Measurements from ENCODE around the gene FXYD1.

FXYD1 gene

DNA sequence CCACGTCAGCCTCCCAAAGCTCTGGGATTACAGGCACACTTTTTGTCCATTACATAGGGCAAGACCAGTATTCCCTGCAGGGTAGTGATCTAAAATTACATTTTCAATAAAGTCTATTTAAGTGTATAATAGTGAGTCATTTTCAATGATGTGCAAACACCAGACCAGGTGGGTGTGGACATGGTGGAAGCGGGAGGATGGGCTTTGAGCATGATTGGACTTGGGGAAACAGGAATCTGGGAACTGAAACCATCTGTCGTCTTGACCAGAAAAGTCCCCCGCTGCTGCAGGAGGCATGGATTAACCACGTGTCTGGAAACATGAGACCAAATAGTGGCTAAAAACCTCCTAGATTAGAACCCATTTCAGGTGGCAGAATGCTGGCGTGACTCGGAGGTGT is 18.1 kb upstream of the FXYD1 start:
- H3K4me3 ChIP-seq (ENCODE audit: low read length, poor library complexity, severe bottlenecking): no peak overlapping the region

DNA sequence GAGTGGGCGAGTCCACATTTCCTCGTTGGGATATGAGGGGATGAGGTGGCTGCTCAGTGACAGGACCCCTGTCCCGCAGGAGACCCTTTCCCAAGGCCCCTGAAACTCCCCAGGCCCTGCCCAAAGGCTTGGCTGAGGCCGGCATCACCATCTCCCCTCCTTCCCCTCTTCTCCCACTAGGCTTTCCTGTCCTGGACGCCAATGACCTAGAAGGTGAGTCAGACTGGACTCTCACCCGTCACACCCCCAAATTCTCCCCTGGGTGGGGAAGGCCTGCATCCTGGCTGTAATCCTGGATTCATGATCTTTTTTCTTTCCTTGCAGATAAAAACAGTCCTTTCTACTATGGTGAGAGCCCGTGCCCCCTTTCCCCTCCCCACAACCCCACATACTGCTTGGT is 17.7 kb upstream of the FXYD1 start:
- no peaks in the 10 kb centered on the region for H3K9me2 ChIP-seq (replicated peaks; ENCODE audit: low read depth, low read length)
- no peaks in the 10 kb centered on the region for H3K79me2 ChIP-seq (ENCODE audit: insufficient read depth, low read length)
- H3K9me3 ChIP-seq (ENCODE audit: insufficient read depth, low read depth, low read length): no peaks in the 10 kb centered on the region
- no peaks in the 10 kb centered on the region for H3F3A ChIP-seq (ENCODE audit: low read depth)
- no peak for TF ChIP-seq EZH2phosphoT487 (IDR thresholded peaks at IDR 0.05; ENCODE audit: borderline replicate concordance)
- TF ChIP-seq, protein P1, sequence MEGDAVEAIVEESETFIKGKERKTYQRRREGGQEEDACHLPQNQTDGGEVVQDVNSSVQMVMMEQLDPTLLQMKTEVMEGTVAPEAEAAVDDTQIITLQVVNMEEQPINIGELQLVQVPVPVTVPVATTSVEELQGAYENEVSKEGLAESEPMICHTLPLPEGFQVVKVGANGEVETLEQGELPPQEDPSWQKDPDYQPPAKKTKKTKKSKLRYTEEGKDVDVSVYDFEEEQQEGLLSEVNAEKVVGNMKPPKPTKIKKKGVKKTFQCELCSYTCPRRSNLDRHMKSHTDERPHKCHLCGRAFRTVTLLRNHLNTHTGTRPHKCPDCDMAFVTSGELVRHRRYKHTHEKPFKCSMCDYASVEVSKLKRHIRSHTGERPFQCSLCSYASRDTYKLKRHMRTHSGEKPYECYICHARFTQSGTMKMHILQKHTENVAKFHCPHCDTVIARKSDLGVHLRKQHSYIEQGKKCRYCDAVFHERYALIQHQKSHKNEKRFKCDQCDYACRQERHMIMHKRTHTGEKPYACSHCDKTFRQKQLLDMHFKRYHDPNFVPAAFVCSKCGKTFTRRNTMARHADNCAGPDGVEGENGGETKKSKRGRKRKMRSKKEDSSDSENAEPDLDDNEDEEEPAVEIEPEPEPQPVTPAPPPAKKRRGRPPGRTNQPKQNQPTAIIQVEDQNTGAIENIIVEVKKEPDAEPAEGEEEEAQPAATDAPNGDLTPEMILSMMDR (conservative IDR thresholded peaks at IDR 0.05; ENCODE audit: low read length): no peak
- no peaks in the 10 kb centered on the region for H4K20me1 ChIP-seq (ENCODE audit: insufficient read depth, low read length, poor library complexity, severe bottlenecking)
- no peaks in the 10 kb centered on the region for H3K4me1 ChIP-seq (ENCODE audit: insufficient read depth, low read length, poor library complexity, severe bottlenecking)
- H3K36me3 ChIP-seq (ENCODE audit: insufficient read depth, low read length): no peaks in the 10 kb centered on the region
- H3K9ac ChIP-seq (ENCODE audit: low read depth, low read length, poor library complexity, severe bottlenecking): no peak overlapping the region
- H3K27me3 ChIP-seq (ENCODE audit: insufficient read depth, low read length, poor library complexity, severe bottlenecking): no peaks in the 10 kb centered on the region
- H3K4me2 ChIP-seq (ENCODE audit: low read depth, low read length, poor library complexity, severe bottlenecking): no peak overlapping the region
- no peak overlapping the region for H2AFZ ChIP-seq (ENCODE audit: low read length)
- no peak overlapping the region for H3K4me3 ChIP-seq (ENCODE audit: low read length, poor library complexity, severe bottlenecking)

More for the DNA sequence above, 18.1 kb upstream of the FXYD1 start:
- H3K27me3 ChIP-seq (ENCODE audit: insufficient read depth, low read length, poor library complexity, severe bottlenecking): no peaks in the 10 kb centered on the region
- no peaks in the 10 kb centered on the region for H3K79me2 ChIP-seq (ENCODE audit: insufficient read depth, low read length)
- no peak overlapping the region for H3K9ac ChIP-seq (ENCODE audit: low read depth, low read length, poor library complexity, severe bottlenecking)
- no peaks in the 10 kb centered on the region for H3K4me1 ChIP-seq (ENCODE audit: insufficient read depth, low read length, poor library complexity, severe bottlenecking)
- H4K20me1 ChIP-seq (ENCODE audit: insufficient read depth, low read length, poor library complexity, severe bottlenecking): no peaks in the 10 kb centered on the region
- no peak overlapping the region for H2AFZ ChIP-seq (ENCODE audit: low read length)
- H3K9me2 ChIP-seq (replicated peaks; ENCODE audit: low read depth, low read length): no peaks in the 10 kb centered on the region
- TF ChIP-seq, protein P1 (conservative IDR thresholded peaks at IDR 0.05; ENCODE audit: low read length): no peak
- TF ChIP-seq EZH2phosphoT487 (IDR thresholded peaks at IDR 0.05; ENCODE audit: borderline replicate concordance): no peak
- H3K9me3 ChIP-seq (ENCODE audit: insufficient read depth, low read depth, low read length): no peaks in the 10 kb centered on the region
- H3K4me2 ChIP-seq (ENCODE audit: low read depth, low read length, poor library complexity, severe bottlenecking): no peak overlapping the region
- no peaks in the 10 kb centered on the region for H3K36me3 ChIP-seq (ENCODE audit: insufficient read depth, low read length)
- no peaks in the 10 kb centered on the region for H3F3A ChIP-seq (ENCODE audit: low read depth)

DNA sequence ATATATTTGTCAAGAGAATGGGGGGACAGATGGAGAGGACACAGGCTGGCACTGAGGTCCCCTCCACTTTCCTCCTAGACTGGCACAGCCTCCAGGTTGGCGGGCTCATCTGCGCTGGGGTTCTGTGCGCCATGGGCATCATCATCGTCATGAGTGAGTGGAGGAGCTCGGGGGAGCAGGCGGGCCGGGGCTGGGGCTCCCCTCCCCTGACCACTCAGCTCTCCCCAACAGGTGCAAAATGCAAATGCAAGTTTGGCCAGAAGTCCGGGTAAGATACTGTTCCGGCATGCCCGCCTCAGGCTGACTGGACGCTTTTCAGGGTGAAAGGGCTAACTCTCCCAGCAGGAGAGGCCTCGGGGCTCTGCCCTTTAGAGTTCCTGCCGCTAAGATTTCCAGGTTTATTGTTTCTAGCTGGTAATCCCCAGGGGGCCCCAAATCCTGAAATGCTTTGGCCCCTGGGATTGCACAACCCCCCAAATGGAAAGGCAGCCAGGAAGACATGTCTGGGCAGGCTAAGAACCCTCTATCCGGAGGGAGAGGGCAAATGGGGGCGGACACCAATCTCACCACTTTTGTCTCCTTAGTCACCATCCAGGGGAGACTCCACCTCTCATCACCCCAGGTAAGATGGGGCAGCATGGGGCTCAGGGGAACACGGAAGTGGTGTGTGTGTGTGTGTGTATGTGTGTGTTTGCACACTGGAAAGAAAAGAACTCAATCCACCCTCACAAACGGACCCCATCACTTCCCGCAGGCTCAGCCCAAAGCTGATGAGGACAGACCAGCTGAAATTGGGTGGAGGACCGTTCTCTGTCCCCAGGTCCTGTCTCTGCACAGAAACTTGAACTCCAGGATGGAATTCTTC is 15.7 kb upstream of the FXYD1 start:
- Histone ChIP-seq H3K4me1 (ENCODE audit: insufficient read depth, low read length, poor library complexity, severe bottlenecking) (no peaks in the 10 kb centered on the region), H3K9me3 (ENCODE audit: insufficient read depth, low read depth, low read length) (no peaks in the 10 kb centered on the region), H2AFZ (ENCODE audit: low read length) (no peak overlapping the region), H4K20me1 (ENCODE audit: insufficient read depth, low read length, poor library complexity, severe bottlenecking) (no peaks in the 10 kb centered on the region), H3F3A (ENCODE audit: low read depth) (no peaks in the 10 kb centered on the region), H3K4me2 (ENCODE audit: low read depth, low read length, poor library complexity, severe bottlenecking) (no peak overlapping the region), H3K27me3 (ENCODE audit: insufficient read depth, low read length, poor library complexity, severe bottlenecking) (no peaks in the 10 kb centered on the region), H3K9ac (ENCODE audit: low read depth, low read length, poor library complexity, severe bottlenecking) (no peak overlapping the region), H3K4me3 (ENCODE audit: low read length, poor library complexity, severe bottlenecking) (no peak overlapping the region), H3K9me2 (replicated peaks; ENCODE audit: low read depth, low read length) (no peaks in the 10 kb centered on the region), H3K36me3 (ENCODE audit: insufficient read depth, low read length) (no peaks in the 10 kb centered on the region), H3K79me2 (ENCODE audit: insufficient read depth, low read length) (no peaks in the 10 kb centered on the region)
- no peak for TF ChIP-seq EZH2phosphoT487 (IDR thresholded peaks at IDR 0.05; ENCODE audit: borderline replicate concordance)
- TF ChIP-seq, protein P1 (conservative IDR thresholded peaks at IDR 0.05; ENCODE audit: low read length): no peak
